Upper lobe of right lung (tissue), 1 donor: Measurements from ENCODE around the gene C1orf21. TPM values are rescaled to one million over a fixed set of nuclear protein-coding genes. Genes with fewer than 3 reads are reported as not detected.

ENCODE experiments used
- ATAC-seq: fragments of 200-7000 bp; cut with Tn5 transposase; one replicate; pipeline ENCODE4 v1.9.1; 2020; ENCODE audit warnings: mild to moderate bottlenecking, moderate library complexity
- DNase-seq: peaks from one replicate; pipeline ENCODE4 v3.0.0-alpha.2; 2020
- H3K27ac ChIP-seq: fragments of 200-600 bp; one replicate; pipeline ENCODE4 v1.8.0; 2022
- H3K27me3 ChIP-seq: fragments of 200-600 bp; one replicate; pipeline ENCODE4 v1.8.0; 2022; ENCODE audit warnings: mild to moderate bottlenecking
- H3K36me3 ChIP-seq: fragments of 200-600 bp; one replicate; pipeline ENCODE4 v1.8.0; 2022
- H3K4me1 ChIP-seq: fragments of 200-600 bp; one replicate; pipeline ENCODE4 v1.8.0; 2022
- H3K4me3 ChIP-seq: fragments of 200-600 bp; one replicate; pipeline ENCODE4 v1.8.0; 2022; ENCODE audit warnings: mild to moderate bottlenecking
- H3K9me3 ChIP-seq: fragments of 200-600 bp; one replicate; pipeline ENCODE4 v1.8.0; 2022
- CTCF ChIP-seq: fragments of 200-600 bp; IDR thresholded peaks from one replicate; pipeline ENCODE4 v1.8.0; 2022; ENCODE audit warnings: antibody characterized with exemption
- intact Hi-C: fragments of 100-400 bp; cut with DNase I; formaldehyde crosslinking; loops from one replicate; pipeline ENCODE4 v1.11.0; 2022
- total RNA-seq: library from RNA; stranded (reverse); fragmentation: NEBNext Ultra II Directional; extraction: Animal tissue kit (Norgen Biotek cat#: 25700); gene quantifications from one replicate; pipeline ENCODE4 v1.2.1, GENCODE V29; 2021
- donor health status: DM: no; HTN: yes; CAD: no; lungs with severe emphysema.

C1orf21 gene
- total RNA-seq, 1 donor from 2014 or later = 78.8 TPM

DNA sequence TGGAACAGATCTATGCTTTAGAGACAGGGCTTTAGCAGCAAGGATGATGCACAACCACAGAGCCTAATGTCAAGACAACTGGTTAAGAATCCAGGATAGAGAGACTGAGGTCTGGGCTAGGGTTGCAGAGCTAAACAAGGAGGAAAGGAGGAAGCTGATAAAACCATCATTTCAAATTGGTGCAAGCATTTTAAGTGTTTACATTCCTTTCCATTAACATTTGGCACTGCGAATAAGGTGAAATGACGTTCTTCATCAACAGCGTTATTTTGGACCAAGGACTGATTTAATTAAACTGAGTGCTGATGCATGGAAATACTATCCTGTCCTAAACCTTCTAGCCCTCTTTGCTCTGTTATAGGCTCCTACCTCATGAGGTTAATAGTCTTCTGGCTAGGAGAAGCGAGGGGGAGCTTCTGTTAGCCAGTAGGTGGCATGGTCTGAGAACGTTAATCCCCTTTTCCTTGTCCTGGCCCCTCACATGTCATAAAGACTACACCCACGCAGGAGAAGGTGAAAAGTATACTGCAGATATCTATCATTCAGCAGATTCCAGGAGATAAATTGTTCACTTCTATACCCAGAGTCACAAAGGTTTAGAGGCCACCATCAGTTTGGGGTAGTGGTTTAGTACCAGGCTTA is 7.6 kb upstream of the C1orf21 start:
- TF ChIP-seq CTCF = peak; percentile 23
- intact Hi-C loops = no loop called here
- ATAC-seq = peak; percentile 70
- no peak overlapping the region for H3K27ac ChIP-seq
- H3K9me3 ChIP-seq = no peaks in the 10 kb centered on the region
- no peaks in the 10 kb centered on the region for H3K4me1 ChIP-seq
- no peaks in the 10 kb centered on the region for H3K27me3 ChIP-seq
- no peak for DNase-seq
- H3K4me3 ChIP-seq = no peak overlapping the region
- no peaks in the 10 kb centered on the region for H3K36me3 ChIP-seq

DNA sequence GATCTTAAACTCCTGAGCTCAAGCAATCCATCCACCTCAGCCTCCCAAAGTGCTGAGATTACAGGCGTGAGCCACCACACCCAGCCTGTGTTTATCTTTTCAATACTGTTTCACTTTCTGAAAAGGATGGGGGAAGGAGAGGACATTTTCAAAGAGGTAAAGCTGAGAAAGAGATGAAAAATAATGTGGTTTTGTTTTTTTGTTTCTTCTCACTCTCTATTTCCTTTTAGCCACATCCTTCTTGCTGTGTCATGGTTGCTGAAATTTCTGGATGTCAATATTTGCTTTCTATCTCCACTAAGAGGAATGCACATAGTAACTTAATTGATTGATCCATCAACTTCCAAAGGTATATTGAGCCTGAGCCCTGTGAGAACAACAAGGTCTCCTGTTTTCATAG is 6.4 kb upstream of the C1orf21 start:
- no peaks in the 10 kb centered on the region for H3K27me3 ChIP-seq
- DNase-seq (no peak), ATAC-seq (no peak)
- no peaks in the 10 kb centered on the region for H3K9me3 ChIP-seq
- H3K4me3 ChIP-seq = no peak overlapping the region
- intact Hi-C loops = no loop called here
- H3K27ac ChIP-seq = no peak overlapping the region
- no peak for TF ChIP-seq CTCF
- no peaks in the 10 kb centered on the region for H3K4me1 ChIP-seq
- no peaks in the 10 kb centered on the region for H3K36me3 ChIP-seq

- Histone ChIP-seq H3K36me3 (no peaks in the 10 kb centered on the region), H3K4me1 (no peaks in the 10 kb centered on the region), H3K27me3 (no peaks in the 10 kb centered on the region), H3K9me3 (no peaks in the 10 kb centered on the region), H3K4me3 (no peak overlapping the region), H3K27ac (no peak overlapping the region)
- TF ChIP-seq CTCF = no peak
- DNase-seq = no peak
- no peak for ATAC-seq
- intact Hi-C loops = no loop called here
Measured at GRCh38 chr1:184383772-184384323, 3.0 kb upstream of the C1orf21 start.

GRCh38 chr1:184385865-184386311 is 941 bp upstream of the C1orf21 start:
- intact Hi-C loops = no loop called here
- Histone ChIP-seq H3K4me3 (peak overlapping the region; percentile 86), H3K27ac (peak overlapping the region; percentile 82), H3K9me3 (no peaks in the 10 kb centered on the region), H3K4me1 (peaks cover 9% of the 10 kb centered on the region), H3K27me3 (no peaks in the 10 kb centered on the region), H3K36me3 (no peaks in the 10 kb centered on the region)
- ATAC-seq (no peak), DNase-seq (no peak)
- TF ChIP-seq CTCF = no peak

GRCh38 chr1:184387069-184387475 is 243 bp downstream of the C1orf21 start:
- H3K27me3 ChIP-seq = no peaks in the 10 kb centered on the region
- peaks cover 9% of the 10 kb centered on the region for H3K4me1 ChIP-seq
- no peak for TF ChIP-seq CTCF
- H3K27ac ChIP-seq = peak overlapping the region; percentile 79
- no peaks in the 10 kb centered on the region for H3K9me3 ChIP-seq
- no peak for ATAC-seq
- no peak for DNase-seq
- H3K36me3 ChIP-seq = no peaks in the 10 kb centered on the region
- H3K4me3 ChIP-seq = peak overlapping the region; percentile 86
- intact Hi-C loops = no loop called here
